Upper lobe of left lung (tissue), 4 donors: ENCODE results near the gene UBE2G1.

Experiments
- EP300 ChIP-seq, 4 donors: sonication (generic); formaldehyde crosslinking; IDR thresholded peaks; one replicate each; pipeline ENCODE4 v1.5.1; 2017; ENCODE audit warnings: antibody characterized with exemption in 4 of 4, control low read depth in 2 of 4
- TF ChIP-seq, protein P1 (sequence below), 6 experiments: fragments of 450-650 bp in 4 of 6; fragments of 200-600 bp in 2 of 6; sonication (generic) in 2 of 6; IDR thresholded peaks; one replicate each; pipeline ENCODE4 v1.5.1; 2016 to 2019; ENCODE audit warnings: antibody characterized with exemption in 6 of 6

DNA sequence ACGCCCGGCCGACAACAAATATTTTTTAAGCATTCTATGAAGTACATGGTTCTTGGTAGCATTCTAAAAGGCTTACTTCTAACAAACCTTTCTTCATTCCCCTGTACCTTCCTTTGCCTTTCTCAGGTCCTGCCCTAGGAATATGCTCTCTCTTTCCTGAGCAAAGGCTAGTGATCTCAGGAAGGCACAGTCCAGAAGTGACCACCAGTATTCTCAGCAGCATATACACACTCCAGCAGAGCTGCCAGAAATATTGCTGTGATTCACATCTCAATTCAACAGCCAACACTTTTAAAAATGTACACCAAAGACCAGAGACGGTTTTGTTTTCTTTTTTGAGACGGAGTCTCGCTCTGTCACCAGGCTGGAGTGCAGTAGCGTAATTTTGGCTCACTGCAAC is 61.3 kb downstream of the UBE2G1 start:
- TF ChIP-seq, protein P1, sequence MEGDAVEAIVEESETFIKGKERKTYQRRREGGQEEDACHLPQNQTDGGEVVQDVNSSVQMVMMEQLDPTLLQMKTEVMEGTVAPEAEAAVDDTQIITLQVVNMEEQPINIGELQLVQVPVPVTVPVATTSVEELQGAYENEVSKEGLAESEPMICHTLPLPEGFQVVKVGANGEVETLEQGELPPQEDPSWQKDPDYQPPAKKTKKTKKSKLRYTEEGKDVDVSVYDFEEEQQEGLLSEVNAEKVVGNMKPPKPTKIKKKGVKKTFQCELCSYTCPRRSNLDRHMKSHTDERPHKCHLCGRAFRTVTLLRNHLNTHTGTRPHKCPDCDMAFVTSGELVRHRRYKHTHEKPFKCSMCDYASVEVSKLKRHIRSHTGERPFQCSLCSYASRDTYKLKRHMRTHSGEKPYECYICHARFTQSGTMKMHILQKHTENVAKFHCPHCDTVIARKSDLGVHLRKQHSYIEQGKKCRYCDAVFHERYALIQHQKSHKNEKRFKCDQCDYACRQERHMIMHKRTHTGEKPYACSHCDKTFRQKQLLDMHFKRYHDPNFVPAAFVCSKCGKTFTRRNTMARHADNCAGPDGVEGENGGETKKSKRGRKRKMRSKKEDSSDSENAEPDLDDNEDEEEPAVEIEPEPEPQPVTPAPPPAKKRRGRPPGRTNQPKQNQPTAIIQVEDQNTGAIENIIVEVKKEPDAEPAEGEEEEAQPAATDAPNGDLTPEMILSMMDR (IDR thresholded peaks at IDR 0.05): no peak
- no peak for TF ChIP-seq EP300 (IDR thresholded peaks at IDR 0.05)
